GM21390 (cell line): ENCODE results near the gene CHAT.

Source experiments
- ATAC-seq: cut with Tn5 transposase; IDR thresholded peaks from one replicate; pipeline ENCODE4 v1.9.1; 2021; ENCODE audit not compliant: unreplicated experiment

Gene CHAT

DNA sequence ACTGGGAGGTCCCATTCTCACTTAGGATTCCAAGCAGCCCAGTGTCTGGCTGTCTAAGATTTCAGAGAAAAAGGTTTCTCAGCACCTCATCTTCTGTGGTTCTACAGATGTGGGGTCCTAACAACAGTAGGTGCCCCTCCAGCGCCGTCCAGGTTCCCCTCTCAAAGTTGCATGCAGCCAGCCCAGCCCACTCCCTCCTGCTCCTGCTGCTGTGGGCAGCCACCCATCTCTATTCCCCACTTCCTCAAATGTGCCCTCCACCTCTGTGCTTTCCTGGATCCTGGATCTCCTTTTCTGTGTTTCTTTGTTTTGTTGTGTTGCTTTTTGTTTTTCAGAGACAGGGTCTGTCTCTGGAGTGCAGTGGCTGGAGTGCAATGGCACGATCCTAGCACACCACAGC, 17.0 kb upstream of the CHAT start:
- ATAC-seq: no peak

DNA sequence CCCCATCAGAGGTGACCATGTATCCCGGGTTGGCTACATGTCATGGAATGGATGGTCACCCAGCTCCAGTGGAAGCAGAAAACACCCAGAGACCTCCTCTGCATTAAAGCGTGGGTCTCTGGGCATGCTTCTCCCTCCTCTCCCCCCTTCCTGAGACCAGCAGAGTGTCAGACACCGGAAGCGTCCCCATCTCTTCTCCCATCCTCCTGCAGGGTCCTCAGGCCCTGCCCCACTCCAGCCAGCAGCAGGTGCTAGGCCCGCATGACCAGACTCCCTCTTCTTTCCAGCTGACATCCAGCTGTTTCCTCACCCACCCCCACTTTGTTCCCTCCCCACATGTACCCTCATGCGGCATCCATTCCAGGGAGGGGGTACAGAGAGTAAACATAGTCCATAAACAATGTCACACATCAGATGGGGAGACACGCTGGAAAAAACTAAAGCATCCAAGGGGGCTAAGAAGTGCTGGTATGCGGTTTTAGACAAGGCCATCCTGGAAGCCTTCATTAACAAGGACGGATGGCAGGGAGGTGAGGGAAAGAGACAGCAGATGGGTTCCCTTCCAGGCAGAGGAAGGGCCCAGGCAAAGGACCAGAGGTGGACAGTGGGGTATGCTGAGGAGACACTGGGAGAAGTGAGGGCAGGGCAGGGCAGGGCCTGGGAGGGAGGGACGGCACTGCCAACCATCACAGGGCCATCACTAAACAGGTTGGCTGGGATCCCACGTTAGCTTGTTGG, 16.2 kb upstream of the CHAT start:
- no peak for ATAC-seq

DNA sequence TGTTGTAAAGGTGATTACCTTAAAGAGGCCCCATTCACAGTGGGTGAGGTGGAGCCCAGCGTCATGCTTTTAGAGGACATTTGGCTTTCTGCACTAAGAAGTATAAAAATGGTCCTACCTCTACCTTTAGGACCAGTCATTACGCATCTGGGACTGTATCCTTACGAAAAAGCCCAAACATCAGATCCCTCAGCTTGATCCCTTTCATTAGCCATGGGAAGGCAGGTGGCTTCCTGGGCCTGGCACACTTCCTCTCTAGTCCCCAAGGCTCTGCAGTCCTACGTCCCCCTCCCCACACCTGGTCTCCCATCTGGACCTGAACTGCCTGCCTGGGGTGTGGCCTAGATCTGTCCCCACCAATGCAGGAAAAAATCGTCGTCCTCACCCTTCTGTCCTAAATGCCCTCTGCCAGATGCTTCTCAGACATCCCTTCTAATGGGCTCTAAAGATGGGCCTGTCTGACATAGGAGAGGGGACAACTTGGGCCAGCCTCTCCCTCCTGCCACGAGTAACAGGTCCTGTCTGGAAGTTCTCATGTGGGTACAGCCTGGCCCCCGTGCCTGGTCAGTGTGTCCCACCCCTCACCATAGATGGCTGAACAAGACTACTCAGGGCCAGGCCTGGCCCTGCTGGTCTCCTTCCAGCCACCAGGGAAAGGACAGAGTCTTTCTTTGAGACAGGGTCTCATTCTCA, 15.5 kb upstream of the CHAT start:
- ATAC-seq: no peak

DNA sequence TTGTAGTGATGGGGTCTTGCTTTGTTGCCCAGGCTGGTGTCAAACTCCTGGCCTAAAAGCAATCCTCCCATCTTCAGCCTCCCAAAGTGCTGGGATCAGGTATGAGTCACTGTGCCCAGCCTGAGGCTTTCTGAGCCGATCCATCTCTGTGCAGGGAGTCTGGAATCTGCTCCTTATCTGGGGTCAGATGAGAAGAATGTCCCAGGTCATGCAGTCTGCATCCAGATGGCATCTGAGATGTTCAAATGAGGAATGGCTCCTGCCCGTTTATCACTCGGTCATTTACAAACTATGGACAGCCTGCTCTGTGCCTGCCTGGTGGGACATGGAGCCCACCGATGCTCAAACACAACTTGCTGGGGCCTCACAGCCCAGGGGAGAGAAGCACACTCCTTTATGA, 14.9 kb upstream of the CHAT start:
- ATAC-seq: no peak

DNA sequence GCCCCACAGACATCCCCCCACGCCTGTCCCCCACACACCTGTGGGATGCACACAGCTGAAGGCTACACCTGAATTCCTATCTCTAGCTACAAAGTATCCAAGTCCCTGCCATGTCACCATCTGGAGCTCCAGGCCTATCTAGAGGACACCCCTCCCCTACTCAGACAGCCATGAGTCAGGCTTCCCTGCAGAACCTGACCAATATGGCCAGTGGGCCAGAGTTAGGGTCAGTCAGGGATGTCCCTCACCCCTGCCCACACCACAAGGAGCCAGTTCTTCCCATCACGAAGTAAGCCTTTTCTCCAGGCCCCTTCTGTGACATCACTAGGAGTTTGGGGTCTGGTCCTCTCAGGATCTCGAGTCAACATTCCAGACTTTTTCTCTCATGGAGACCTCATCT, 14.3 kb upstream of the CHAT start:
- ATAC-seq: no peak

DNA sequence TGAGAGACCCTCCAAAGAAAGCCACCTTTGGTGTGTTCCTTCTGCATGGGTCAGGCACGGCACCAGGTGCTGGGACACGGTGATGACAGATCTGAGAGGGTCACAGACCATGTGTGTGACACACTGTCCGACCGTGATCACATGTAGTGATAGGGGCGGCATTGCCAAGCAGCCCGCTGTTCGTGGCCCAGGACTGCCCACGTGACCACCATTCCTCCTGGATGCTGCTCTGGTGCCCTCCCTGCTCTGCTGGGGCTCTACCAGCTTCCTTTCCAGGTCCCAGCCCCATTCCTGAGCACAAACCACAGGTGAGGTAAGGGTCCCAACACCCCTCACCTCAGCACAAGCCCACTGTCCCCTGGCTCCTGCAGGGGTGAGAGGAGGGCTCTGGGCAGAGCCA, 13.8 kb upstream of the CHAT start:
- ATAC-seq: no peak

DNA sequence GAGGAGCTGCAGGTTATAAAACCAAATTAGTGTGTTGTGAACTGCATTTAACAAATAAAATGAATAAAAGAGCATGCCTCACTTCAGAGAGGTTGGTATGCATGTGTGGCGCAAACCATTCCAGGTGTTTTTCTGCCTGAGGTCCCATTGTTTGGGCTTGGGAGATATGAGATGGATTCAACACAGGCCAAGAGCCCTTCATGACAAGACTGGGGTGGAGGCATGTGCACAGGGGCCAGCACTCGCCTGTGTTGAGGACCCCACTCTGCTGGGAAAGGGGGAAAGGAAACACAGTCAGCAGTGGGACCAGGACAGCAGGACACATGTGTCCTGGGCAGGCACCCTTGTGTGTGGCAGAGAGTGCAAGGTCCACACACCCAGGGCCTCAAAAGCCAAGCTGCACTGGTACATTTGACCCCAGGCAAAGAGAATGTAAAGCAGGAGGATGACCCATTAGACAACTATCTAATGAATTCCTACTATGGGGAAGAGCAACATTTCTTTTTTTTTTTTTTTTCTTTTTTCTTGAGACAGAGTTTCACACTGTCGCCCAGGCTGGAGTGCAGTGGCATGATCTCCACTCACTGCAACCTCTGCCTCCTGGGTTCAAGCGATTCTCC, 12.9 kb upstream of the CHAT start:
- no peak for ATAC-seq

DNA sequence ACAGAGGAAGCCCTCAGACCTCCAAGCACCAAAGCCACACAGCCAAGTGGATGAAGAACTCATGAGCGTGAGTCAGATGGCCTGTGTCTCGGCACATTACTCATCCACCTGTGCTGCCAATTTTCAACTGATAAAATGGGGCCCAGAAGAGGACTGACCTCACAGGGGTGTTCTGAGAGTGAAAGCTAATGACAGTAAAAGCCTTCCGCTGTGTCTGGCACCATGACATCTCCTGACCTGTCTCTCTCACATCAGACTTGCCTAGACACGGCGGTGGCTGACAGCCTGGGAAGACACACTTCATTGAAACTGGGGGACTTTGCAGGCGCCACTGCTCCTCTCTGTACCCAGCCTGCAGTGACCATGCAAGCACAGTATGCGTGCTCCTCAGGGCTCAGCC, 12.0 kb upstream of the CHAT start:
- no peak for ATAC-seq

DNA sequence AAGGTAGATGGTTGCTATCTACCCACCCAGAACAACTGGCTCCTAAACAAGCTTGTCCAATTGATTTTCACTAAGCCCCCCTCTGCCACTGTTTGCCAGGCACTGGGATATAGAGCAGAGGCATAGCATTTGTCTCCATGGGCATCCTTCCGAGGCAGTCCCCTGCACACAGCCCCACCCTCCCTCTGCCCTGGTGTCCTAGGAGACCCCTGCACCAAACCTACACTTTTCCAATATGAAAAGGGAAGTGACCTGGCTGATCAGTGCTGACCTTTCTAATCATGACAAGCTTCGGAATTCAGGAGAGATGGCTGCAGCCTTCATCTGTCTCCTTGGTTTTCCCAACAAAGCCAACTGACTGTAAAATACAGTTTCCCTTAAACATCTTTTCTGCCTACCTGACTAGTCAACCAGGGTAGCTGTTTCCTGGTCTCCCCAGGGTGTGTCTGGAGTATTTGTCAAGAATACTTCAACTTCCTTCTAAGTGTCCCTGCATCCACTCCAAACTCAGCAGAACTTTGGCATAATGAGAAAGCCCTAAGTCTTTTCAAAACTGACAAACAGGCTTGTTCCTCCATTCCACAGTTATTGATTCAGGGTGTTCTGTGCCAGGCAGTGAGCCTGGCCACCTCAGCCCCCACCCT, 11.3 kb upstream of the CHAT start:
- no peak for ATAC-seq

DNA sequence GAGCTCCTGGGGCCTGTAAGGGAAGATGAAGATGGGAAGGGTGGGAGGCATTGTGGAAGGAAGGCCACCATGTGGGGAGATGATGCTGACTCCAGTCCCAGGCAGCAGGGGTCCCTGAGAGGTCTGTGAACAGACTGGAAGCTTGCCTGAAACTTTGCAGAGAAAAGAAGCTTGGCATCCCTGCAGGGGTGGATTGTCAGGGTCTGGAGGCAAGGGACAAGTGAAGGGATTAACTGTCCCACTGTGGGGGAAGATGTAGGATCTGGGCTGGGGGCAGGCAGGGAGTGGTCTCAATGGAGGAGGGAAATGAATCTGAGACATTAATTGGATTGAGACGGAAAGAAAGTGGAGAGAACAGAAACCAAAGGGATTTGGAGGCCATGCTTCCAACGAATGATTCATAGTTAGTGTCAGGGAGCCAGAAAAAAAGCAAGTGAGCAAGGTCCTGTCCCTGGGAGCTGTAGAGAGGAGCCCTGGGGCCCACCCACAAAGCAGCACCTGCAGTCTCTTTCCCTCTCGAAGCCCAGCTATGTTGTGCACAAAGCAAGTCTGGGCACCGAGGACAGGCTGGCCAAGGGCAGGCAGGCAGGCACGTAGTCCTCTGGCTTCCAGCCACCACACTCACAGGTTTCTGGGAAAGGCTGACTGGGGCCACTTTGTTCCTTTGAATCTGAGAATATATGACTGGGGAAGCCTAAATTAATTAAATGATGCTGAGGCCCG, 8.5 kb upstream of the CHAT start:
- ATAC-seq: no peak

DNA sequence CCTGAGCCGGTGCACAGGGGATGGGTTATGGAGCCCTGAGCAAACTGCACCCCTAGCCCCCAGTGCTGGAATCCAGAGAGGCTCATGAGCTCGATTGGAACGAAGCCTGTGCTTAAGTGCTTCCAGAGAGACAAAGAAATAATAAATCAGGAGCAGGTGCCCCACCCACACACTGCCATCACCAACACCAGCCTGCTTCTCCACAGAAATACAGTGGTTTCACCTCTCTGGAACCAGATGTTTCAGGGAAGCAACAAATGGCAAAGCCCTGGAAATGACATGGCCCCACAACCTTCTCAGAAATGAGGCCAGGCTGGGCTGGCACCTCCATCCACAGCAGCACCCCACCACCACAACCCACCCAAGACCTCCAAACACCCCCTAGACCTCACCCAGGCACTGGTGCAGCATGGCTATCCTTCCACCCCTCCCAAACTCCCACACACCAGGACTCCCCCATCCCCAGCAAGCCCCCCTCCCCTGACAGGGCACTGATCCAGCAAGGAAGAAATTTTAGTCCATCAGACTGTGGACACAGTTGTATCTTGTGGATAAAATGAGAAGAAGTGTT, 7.8 kb upstream of the CHAT start:
- no peak for ATAC-seq

DNA sequence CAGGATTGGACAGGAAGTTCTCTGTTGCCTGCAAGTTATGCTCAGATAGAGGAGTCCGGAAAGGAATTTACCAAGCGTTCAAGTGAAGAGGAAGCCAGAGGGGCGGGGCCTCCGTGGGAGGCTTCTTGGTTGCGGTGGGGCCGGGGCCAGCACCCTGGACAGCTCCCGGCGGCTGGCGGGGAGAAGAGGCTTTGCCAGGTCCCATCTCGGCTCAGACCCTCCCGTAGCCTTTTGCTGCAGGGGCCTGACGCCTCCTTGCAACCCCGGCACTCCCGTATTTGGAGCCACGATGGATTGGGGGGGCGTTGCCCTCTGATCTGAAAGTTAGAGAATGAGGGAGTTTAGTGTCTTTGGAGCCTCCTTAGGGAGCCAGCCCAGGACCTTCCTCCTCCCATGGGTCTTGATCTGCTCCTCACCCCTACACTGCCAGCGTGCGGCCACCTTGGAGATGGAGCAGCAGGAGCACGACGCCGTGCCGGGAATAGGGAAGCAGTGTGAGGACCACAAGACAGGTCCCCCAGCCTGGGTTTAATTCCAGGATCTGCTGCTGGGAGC, 6.8 kb upstream of the CHAT start:
- ATAC-seq: no peak

DNA sequence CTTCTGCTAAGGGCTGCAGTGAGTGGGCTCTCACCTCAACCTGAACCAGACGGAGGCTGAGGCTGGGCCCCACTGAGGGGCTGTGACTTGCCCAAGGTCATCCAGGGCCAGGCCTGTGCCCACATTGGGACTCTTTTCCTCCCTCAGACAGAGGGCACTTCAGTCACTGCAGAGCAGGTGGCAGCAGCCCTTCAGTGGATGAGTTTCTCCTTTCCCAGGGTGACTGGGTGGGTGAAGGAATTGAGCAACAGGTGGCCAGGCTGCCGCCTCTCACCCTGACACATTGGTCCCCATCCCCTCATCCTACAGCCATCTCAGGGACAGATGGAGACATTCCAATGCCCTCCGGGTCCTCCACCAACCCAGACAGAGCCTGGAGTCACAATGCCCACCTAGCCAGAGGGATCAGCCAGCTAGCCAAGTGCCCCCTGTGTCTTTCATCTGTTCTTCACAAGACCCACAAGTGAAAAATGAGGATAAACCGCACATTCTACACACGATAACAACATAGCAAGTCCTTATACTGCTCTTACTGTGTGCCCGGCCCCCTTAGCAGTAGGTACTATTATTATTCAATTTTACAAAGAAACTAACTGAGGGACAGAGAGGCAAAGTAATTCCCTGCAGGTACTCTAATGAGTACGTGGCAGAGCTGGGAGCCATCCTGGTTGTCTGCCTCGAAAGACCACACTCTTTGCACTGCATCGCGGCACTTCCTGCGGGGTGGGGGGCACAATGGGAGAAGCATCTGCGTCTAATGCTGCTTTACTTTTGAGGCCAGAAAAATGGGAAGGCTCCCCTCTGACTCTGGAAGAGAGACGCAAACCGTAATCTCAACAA, 5.5 kb upstream of the CHAT start:
- no peak for ATAC-seq

DNA sequence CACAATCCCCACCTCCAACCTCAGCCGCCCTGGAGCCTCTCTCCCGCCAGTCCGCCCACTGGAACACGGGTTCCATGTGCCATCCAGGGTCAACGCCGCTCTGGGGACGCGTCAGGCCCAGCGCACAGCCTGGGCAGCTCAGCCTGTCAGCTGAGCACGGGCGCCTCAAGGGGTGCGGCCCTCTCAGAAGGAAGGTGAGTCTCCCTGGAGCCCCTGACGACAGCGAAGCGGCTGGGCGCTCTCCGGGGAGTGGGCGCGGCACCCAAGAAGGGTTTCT, 4.9 kb upstream of the CHAT start:
- ATAC-seq: no peak

DNA sequence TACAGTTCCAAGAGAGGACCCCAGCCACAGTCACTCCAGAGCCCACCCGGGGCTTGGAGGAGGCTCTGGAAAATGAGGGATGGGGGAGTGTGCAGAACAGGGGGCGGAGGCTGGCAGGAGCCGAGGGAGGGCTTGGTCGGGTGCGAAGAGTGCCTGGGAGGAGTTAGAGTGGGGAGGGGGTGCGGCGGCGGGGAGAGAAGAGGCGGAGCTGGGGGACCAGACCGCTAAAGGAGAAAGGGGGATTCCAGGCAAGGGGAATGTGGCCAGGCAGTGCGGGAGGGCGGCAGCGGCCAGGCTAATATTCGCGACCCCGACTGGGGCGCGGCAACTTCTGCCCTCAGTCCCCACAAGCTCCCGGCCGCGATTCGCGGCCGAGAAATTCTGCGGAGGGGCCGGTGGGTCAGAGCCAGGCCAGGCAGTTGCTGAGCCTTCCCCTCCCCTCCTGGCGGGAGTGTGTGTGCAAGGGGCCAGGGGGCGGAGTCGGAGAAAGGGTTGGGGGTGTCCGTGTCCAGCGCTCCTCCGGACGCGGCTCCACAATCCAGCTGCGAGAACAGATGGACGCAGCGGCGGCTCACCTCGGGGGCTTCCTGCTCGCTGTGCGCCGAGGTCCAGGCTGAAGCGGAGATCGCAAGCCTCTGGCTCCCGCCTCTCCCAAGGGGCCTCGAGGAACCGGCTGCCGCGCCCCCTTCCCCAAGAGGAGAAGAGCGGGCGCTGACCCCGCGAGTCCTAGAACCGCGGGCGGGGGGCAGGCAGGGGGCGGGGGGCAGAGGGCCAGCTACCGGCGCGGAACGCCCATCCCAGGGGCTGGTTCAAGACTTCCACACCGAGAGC, 4.3 kb upstream of the CHAT start:
- no peak for ATAC-seq

DNA sequence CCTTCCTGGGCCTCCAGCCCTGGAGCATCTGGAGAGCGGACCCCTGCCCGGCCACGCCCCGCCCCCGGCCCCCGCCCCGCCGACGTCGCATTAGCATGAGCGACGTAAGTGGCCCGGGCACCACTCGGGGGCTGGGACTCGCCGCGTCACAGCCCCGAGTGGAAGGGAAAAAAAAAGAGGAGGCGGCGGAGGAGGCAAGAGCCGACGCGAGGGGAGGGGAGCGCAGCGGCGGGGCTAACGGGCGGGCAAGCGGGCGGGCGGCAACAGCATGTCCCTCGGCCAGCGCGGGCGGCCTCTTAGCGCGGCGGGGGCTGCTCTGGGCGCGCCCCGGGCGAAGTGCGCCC, 3.8 kb upstream of the CHAT start, which contains the start of gene SLC18A3:
Gene SLC18A3, plus strand, starts transcription at position 197 of the 344 bp plus-strand sequence. CDS start 431 bp downstream, outside the sequence.
- no peak for ATAC-seq

DNA sequence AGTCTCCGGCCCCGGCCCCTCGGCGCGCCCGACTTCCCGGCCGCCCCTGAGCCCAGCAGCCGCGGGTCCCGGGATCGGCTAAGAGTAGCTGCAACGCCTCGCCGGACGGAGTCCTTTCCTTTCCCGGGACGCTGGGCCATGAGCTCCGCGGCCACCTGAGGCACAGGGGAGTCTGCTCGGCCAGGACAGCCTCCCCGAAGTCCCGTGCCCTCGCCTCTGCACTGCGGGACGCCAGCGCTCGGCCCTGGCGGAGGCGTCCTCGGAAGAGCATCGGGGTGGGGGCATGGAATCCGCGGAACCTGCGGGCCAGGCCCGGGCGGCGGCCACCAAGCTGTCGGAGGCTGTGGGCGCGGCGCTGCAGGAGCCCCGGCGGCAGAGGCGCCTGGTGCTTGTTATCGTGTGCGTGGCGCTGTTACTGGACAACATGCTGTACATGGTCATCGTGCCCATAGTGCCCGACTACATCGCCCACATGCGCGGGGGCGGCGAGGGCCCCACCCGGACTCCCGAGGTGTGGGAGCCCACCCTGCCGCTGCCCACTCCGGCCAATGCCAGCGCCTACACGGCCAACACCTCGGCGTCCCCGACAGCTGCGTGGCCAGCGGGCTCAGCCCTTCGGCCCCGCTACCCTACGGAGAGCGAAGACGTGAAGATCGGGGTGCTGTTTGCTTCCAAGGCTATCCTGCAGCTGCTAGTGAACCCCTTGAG, 3.2 kb upstream of the CHAT start:
- ATAC-seq: no peak

DNA sequence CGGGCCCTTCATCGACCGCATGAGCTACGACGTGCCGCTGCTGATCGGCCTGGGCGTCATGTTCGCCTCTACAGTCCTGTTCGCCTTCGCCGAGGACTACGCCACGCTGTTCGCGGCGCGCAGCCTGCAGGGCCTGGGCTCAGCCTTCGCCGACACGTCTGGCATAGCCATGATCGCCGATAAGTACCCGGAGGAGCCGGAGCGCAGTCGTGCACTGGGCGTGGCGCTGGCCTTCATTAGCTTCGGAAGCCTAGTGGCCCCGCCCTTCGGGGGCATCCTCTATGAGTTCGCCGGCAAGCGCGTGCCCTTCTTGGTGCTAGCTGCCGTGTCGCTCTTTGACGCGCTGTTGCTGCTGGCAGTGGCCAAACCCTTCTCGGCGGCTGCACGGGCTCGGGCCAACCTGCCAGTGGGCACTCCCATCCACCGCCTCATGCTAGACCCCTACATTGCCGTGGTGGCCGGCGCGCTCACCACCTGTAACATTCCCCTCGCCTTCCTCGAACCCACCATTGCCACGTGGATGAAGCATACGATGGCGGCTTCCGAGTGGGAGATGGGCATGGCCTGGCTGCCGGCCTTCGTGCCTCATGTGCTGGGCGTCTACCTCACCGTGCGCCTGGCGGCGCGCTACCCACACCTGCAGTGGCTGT, 2.5 kb upstream of the CHAT start:
- no peak for ATAC-seq
